ENCODE measurements around the gene RPRML. TPM values are rescaled to one million over a fixed set of nuclear protein-coding genes. Genes with fewer than 3 reads are reported as not detected.
A peak's percentile ranks its signal among the peaks of the same experiment; 100 is the strongest.

RPRML gene
- polyA plus RNA-seq, 1 donor = 0.42 TPM

- DNase-seq (ENCODE audit: low read depth) = no peak
Measured at GRCh38 chr17:46944931-46945330, 34.1 kb downstream of the RPRML start.

GRCh38 chr17:46943501-46944393 is 35.3 kb downstream of the RPRML start:
- no peak for DNase-seq (ENCODE audit: low read depth)

- no peak for DNase-seq (ENCODE audit: low read depth)
Measured at GRCh38 chr17:46943218-46943500, 35.9 kb downstream of the RPRML start.

GRCh38 chr17:46942441-46943217 is 36.4 kb downstream of the RPRML start:
- peak; percentile 20 for DNase-seq (ENCODE audit: low read depth)

GRCh38 chr17:46940692-46941404 is 38.2 kb downstream of the RPRML start:
- peak; percentile 36 for DNase-seq (ENCODE audit: low read depth)

GRCh38 chr17:46935658-46936266 is 43.3 kb downstream of the RPRML start:
- no peak for DNase-seq (ENCODE audit: low read depth)

- DNase-seq (ENCODE audit: low read depth) = no peak
Measured at GRCh38 chr17:46931596-46931995, 47.5 kb downstream of the RPRML start.

- no peak for DNase-seq (ENCODE audit: low read depth)
Measured at GRCh38 chr17:46930051-46930450, 49.0 kb downstream of the RPRML start.

GRCh38 chr17:46929413-46929812 is 49.6 kb downstream of the RPRML start:
- no peak for DNase-seq (ENCODE audit: low read depth)

GRCh38 chr17:46928467-46929261 is 50.4 kb downstream of the RPRML start:
- no peak for DNase-seq (ENCODE audit: low read depth)

Other genes with a start within 250 kb of the RPRML start
- gene WNT3, start 160.6 kb downstream of the RPRML start, polyA plus RNA-seq (ENCODE audit: insufficient read length) = 2.4 TPM
- gene WNT9B, start 127.7 kb downstream of the RPRML start, polyA plus RNA-seq (ENCODE audit: insufficient read length) = 0.06 TPM
- 29.1 TPM for gene GOSR2, start 56.1 kb downstream of the RPRML start, polyA plus RNA-seq (ENCODE audit: insufficient read length)
- 49.6 TPM for gene CDC27, start 210.0 kb upstream of the RPRML start, polyA plus RNA-seq (ENCODE audit: insufficient read length)
- gene MYL4, start 230.1 kb upstream of the RPRML start, polyA plus RNA-seq (ENCODE audit: insufficient read length) = 1,803 TPM